GM19467 (cell line): ENCODE data around the gene SLC25A45.

ENCODE experiments used
- ATAC-seq: cut with Tn5 transposase; IDR thresholded peaks from one replicate; pipeline ENCODE4 v1.9.1; 2021; ENCODE audit warnings: mild to moderate bottlenecking, moderate library complexity; ENCODE audit not compliant: unreplicated experiment

SLC25A45 gene

GRCh38 chr11:65327021-65327420 is 55.4 kb downstream of the SLC25A45 start:
- ATAC-seq, result no peak

DNA sequence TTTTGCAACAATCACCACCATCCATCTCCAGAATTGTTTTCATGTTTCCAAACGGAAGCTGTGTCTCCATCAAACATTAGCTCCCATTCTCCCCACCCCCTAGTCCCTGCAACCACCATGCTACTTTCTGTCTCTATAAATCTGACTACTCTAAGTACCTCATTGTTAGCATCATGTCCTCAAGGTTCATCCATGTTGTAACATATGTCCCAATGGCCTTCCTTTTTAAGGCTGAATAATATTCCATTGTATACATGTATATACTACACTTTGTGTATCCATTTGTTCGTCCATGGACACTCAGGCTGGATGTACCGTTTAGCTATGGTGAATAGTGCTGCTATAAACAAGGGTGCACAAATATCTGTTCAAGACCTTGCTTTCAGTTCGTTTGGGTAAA is 57.0 kb downstream of the SLC25A45 start:
- ATAC-seq, result no peak
